GM12873 (cell line): ENCODE data around the gene CENPP.

Experiments used
- TF ChIP-seq, protein P1 (sequence below): IDR thresholded peaks from 2 replicates; pipeline ENCODE4 v1.5.1; 2012; ENCODE audit warnings: low read depth, mild to moderate bottlenecking, moderate library complexity, low read length, control low read depth; ENCODE audit not compliant: insufficient read depth; ENCODE audit errors: missing control alignments

The CENPP gene

DNA sequence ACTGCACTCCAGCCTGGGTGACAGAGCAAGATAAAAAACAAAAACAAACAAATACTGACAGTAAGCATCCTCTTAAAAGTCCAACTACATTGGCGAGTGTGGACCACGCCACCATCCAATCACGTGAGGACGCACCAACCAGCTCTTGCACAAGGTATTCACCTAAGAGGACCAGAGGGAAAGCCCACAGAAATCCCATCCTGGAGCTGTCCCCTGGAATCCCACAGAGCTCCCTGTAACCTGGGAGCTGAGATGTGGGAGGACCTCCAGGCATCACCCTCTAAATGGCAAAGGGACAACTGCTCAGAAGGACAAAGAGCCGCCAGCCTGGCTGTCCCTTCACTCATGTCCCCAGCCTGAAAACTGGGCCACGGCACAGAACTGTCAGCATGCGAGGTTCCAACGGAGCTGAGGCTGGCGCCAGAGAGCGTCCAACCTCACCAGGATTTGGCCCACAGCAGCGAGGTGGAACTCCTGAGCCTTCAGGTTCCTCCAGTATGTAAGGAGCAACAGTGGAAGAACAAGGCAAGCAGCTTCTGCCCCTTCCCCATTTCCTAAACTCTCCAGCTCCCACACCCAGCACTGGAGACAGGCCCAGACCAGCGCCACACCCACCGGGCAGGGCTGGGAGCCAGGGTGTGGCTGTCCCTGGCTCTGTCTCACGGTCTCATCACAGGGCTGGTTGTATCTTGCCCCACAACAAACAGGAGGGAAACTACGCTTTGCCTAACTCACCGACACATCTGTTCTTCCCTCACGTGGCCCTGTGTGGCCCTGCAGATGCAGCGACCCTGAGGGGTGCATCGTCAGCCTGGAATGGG is 328.9 kb downstream of the CENPP start:
- TF ChIP-seq, protein P1, sequence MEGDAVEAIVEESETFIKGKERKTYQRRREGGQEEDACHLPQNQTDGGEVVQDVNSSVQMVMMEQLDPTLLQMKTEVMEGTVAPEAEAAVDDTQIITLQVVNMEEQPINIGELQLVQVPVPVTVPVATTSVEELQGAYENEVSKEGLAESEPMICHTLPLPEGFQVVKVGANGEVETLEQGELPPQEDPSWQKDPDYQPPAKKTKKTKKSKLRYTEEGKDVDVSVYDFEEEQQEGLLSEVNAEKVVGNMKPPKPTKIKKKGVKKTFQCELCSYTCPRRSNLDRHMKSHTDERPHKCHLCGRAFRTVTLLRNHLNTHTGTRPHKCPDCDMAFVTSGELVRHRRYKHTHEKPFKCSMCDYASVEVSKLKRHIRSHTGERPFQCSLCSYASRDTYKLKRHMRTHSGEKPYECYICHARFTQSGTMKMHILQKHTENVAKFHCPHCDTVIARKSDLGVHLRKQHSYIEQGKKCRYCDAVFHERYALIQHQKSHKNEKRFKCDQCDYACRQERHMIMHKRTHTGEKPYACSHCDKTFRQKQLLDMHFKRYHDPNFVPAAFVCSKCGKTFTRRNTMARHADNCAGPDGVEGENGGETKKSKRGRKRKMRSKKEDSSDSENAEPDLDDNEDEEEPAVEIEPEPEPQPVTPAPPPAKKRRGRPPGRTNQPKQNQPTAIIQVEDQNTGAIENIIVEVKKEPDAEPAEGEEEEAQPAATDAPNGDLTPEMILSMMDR: no peak

DNA sequence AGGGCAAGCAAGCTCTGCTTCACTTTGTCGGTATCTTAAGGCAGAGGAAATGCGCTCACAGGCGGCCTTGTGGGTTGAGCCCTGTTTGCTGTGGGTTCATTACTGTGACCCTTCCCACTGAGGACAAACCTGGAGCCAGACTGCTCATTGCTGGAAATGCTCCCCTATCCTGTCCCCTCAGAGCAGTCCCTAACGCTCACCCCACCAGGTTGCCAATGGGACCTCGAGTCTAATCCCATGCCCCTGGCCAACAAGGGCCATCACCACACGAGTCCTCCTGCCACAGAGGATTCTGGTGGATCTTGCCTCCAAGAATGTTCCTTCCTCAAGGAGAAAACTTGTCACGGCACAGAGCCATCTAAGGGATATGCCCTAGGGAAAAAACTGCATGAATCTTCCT is 329.6 kb downstream of the CENPP start:
- TF ChIP-seq, protein P1: no peak

DNA sequence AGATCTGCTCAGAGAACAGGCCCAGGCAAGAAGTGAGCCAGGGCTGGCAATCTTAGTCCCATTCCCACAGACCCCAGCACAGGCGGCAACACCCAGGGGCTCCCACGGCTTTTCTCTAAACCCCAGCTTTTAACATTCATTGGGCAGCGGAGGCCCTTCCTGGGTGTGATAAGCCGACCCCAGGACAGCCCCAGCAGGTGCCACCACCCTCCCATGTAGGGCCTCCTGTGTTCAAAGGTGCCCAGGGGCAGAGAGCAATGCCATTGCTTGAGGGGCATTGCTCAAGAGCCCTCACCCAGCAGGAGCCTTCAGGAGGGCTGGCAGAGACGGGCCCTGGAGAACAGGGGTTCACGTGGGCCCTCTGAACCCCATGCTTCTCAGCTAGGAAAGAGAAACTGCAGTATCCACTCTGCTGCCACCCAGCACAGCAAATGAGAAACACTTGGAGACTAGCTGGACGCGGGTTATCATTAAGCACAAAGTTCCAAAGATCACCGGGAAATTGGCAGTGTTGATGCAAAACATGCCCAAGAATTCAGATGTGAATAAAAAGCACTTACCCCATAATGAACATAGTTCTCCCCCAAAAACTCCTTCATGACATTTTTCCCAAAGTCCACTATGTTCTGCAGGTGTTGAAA is 330.3 kb downstream of the CENPP start:
- TF ChIP-seq, protein P1: no peak

DNA sequence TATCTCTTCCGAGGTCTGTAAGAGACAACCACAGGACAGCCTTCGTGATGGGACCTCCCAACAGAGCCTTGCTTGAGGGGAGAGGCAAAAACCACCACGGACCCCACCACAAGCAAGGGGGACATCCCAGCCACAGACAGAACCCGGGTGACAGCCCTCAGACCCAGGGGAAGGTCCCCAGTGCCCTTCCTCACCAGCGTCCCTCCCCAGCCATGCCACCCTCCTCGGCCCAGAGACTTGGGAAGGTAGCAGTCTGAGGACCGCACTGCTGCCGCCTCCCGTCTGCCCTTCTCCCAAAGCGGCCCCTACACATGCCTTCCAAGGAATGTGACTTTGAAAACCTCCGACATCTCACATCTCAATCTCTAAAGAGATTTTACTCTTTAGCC is 330.8 kb downstream of the CENPP start:
- TF ChIP-seq, protein P1: no peak

DNA sequence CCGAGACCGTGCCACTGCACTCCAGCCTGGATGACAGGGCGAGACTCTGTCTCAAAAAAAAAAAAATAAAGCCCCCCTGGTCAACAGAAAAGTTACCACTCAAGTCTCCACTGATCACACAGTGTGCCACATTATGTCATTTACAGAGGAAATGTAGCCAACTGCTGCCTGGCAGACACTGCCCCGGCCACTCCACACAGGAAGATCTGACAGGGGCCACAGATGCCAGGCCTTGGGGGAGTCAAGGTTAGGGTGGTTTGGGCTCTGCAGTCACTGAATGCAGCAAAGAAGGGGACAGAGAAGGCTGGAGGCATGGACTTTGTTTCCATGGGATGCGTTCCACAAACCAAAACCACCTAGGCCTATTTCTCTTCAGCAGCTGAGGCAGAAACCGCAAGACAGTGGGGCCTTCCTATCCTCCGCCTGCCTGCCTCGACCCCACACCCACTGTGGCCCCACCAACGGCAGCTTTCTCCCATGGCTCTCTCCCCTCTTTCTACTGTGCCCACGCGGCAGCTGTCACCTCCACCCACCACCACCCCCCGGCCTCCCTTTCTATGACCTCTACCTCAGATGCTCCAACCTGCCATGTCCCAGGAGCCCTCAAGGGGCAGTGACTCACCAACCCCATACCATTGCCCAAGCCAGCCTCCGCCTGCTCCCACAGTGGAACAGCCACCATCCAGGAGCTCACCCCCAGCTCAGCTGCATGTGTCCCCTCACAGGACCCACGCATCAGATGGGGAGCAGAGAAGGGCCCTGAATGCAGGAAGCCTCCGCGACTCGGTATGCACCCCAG is 331.7 kb downstream of the CENPP start:
- TF ChIP-seq, protein P1: no peak

DNA sequence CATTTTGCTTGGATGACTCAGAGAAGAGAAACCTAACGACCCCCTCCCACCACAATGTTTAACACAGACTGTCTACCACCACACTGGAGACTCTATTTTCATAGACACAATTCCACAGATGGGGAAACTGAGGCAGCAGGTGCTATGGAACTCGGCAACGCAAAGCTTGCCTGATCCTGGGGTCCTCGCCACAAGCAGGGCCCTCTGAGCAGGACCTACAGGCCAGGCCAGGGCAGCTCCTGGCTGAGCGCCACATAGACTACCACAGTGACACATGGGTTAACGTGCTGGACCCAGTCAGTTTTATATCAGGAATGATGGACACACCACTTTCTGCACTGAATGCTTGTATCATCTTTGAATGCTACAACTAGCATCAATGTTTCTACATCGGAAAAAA is 332.4 kb downstream of the CENPP start:
- TF ChIP-seq, protein P1: no peak

DNA sequence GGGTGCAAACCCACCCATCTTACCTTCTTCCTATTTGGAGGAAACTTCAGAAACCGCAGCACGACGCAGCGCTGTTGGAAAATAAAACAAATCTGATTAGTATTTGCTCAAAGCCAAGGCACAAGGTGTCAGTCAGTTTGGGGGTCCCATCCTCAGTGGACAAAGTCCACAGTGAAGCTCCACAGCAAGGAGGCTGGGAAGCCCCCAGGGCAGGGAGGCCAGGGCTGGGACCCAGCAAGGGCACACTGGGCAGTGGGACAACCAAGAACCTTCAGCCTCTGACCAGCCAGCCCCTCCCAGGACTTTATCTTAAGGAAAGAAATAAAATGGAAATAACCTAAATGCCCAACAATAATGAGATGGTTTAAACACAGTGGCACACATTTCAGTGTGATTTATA is 332.9 kb downstream of the CENPP start:
- TF ChIP-seq, protein P1: no peak
